Parathyroid adenoma (tissue), 2 donors: Measurements from ENCODE around the gene PNPLA3.

ENCODE experiments used
- H2AFZ ChIP-seq: fragments of 300-600 bp; sonication (generic); one replicate; pipeline ENCODE4 v1.7.0; 2017; ENCODE audit warnings: antibody characterized with exemption, mild to moderate bottlenecking
- H3K27ac ChIP-seq: fragments of 300-600 bp; sonication (generic); one replicate; pipeline ENCODE4 v1.7.0; 2017
- H3K27me3 ChIP-seq: fragments of 300-600 bp; sonication (generic); one replicate; pipeline ENCODE4 v1.7.0; 2017; ENCODE audit warnings: low read length; ENCODE audit not compliant: control insufficient read depth, insufficient read depth
- H3K36me3 ChIP-seq: fragments of 300-600 bp; sonication (generic); one replicate; pipeline ENCODE4 v1.7.0; 2017; ENCODE audit warnings: low read length; ENCODE audit not compliant: control insufficient read depth, insufficient read depth
- H3K4me1 ChIP-seq: fragments of 300-600 bp; sonication (generic); one replicate; pipeline ENCODE4 v1.7.0; 2017; ENCODE audit warnings: control low read depth
- H3K4me2 ChIP-seq: fragments of 300-600 bp; sonication (generic); one replicate; pipeline ENCODE4 v1.7.0; 2017; ENCODE audit warnings: low read length
- H3K4me3 ChIP-seq: fragments of 300-600 bp; sonication (generic); one replicate; pipeline ENCODE4 v1.7.0; 2017; ENCODE audit warnings: low read depth, low read length
- H3K79me2 ChIP-seq: fragments of 300-600 bp; sonication (generic); one replicate; pipeline ENCODE4 v1.7.0; 2017; ENCODE audit warnings: control low read depth
- H3K9ac ChIP-seq: fragments of 300-600 bp; sonication (generic); one replicate; pipeline ENCODE4 v1.7.0; 2017; ENCODE audit warnings: mild to moderate bottlenecking
- H3K9me3 ChIP-seq: fragments of 300-600 bp; sonication (generic); one replicate; pipeline ENCODE4 v1.7.0; 2017; ENCODE audit warnings: low read length; ENCODE audit not compliant: control insufficient read depth
- TF ChIP-seq, protein P1 (sequence below): fragments of 300-600 bp; sonication (generic); IDR thresholded peaks from one replicate; pipeline ENCODE4 v1.7.0; 2017; ENCODE audit warnings: antibody characterized with exemption, mild to moderate bottlenecking
- donor health status: primary hyperparathyroidism.

The PNPLA3 gene

DNA sequence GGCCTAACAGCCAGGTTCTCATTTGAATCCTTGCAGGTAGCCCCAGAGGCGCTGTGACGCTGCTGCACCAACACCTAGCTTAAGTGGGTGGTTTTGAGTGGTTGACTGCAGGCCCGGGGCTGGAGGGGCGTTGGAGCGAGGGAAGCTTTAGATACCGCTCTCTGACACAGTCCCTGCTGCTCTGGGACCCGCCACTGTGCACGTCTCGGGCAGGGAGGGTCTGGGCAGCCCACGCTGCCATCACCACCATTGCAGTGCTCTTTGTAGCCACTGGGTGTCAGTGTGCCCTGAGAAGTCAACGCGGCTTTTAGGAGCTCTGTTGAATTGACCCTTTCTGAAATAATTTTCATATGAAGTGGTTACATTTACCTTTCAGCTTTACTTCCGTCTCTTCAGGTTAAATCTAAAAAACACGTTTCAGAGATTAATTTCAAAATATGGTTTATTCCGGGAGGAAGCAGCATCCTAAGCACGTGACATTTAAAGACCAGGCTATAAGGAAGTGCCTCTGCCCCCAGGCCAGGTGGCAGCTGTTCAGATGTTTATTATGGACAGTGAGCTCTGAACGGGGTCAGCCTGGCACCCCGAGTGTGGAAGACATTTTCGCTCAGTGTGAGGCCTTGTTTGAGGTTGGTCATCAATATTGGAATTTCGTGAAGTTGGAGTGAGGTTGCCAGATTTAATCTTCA, 69.6 kb downstream of the PNPLA3 start:
- Histone ChIP-seq H3K4me3 (no peak overlapping the region), H3K4me1 (peaks cover 14% of the 10 kb centered on the region), H3K4me2 (peak overlapping the region; percentile 46), H3K27ac (peak overlapping the region; percentile 44), H3K27me3 (no peaks in the 10 kb centered on the region), H3K9ac (no peak overlapping the region), H2AFZ (no peak overlapping the region), H3K36me3 (no peaks in the 10 kb centered on the region), H3K79me2 (no peaks in the 10 kb centered on the region), H3K9me3 (no peaks in the 10 kb centered on the region)
- TF ChIP-seq, protein P1, sequence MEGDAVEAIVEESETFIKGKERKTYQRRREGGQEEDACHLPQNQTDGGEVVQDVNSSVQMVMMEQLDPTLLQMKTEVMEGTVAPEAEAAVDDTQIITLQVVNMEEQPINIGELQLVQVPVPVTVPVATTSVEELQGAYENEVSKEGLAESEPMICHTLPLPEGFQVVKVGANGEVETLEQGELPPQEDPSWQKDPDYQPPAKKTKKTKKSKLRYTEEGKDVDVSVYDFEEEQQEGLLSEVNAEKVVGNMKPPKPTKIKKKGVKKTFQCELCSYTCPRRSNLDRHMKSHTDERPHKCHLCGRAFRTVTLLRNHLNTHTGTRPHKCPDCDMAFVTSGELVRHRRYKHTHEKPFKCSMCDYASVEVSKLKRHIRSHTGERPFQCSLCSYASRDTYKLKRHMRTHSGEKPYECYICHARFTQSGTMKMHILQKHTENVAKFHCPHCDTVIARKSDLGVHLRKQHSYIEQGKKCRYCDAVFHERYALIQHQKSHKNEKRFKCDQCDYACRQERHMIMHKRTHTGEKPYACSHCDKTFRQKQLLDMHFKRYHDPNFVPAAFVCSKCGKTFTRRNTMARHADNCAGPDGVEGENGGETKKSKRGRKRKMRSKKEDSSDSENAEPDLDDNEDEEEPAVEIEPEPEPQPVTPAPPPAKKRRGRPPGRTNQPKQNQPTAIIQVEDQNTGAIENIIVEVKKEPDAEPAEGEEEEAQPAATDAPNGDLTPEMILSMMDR = peak; percentile 84

DNA sequence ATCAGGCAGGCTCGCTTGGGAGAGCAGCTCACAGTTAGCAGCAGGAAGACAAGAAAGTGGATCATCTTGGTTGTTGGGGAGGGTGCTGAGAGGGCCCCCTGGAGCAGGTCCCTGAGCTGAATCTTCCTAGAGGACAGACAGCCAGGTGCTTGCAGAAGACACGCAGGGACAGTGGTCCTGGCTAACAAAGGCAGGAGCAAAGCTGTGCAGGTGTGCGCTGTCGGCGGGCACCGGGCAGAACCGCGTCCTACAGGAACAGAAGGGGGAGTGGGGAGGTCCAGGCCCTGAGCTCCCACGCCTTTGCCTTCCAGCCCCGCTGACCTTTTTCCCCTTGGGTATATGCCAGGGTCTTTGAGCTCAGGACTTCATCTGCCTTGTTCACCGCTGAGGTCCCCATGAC, 70.4 kb downstream of the PNPLA3 start:
- Histone ChIP-seq H3K27me3 (no peaks in the 10 kb centered on the region), H3K36me3 (no peaks in the 10 kb centered on the region), H3K4me2 (no peak overlapping the region), H3K9me3 (no peaks in the 10 kb centered on the region), H3K4me1 (peaks cover 14% of the 10 kb centered on the region), H3K79me2 (no peaks in the 10 kb centered on the region), H3K9ac (no peak overlapping the region), H2AFZ (no peak overlapping the region), H3K27ac (no peak overlapping the region), H3K4me3 (no peak overlapping the region)
- TF ChIP-seq, protein P1 = no peak

- no peak overlapping the region for H3K9ac ChIP-seq
- TF ChIP-seq, protein P1 = no peak
- H3K4me1 ChIP-seq = peaks cover 14% of the 10 kb centered on the region
- no peak overlapping the region for H3K4me2 ChIP-seq
- H3K27me3 ChIP-seq = no peaks in the 10 kb centered on the region
- no peak overlapping the region for H3K4me3 ChIP-seq
- H3K79me2 ChIP-seq = no peaks in the 10 kb centered on the region
- H3K27ac ChIP-seq = no peak overlapping the region
- H3K36me3 ChIP-seq = no peaks in the 10 kb centered on the region
- no peak overlapping the region for H2AFZ ChIP-seq
- no peaks in the 10 kb centered on the region for H3K9me3 ChIP-seq
Measured at GRCh38 chr22:43994416-43994815, 70.8 kb downstream of the PNPLA3 start.

DNA sequence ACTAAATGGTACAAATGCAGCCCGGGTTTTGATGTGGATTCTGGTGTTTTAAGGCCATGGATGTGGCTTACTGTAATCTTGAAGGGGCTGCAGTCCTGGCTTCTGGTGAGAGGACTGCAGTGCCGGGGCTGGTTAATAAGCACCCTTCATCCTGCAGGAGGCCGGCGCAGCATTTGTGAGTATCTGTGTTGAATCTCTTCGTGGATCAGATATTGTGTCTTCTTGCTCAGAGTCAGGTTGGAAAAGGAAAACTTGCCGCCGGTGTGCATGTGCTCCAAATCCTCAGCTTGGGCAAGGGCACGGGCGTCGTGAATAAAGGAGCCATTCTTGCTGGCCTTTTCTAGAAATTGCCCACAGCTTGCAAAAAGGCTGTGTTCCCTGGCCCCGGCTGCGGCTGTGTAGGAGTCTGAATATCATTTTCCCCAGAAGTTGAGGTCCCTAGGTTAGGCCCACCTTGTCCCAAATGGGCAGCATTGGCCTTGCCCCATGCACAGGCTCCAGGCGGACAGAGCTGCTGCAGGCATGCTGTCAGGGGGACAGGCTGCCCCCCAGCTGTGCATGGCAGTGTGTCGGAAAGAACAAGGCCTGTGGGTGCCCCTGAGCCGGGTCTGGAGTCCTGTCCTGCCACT, 71.6 kb downstream of the PNPLA3 start:
- H3K79me2 ChIP-seq = no peaks in the 10 kb centered on the region
- no peak overlapping the region for H3K4me2 ChIP-seq
- TF ChIP-seq, protein P1 = no peak
- peaks cover 14% of the 10 kb centered on the region for H3K4me1 ChIP-seq
- no peaks in the 10 kb centered on the region for H3K9me3 ChIP-seq
- H3K9ac ChIP-seq = no peak overlapping the region
- H2AFZ ChIP-seq = no peak overlapping the region
- H3K4me3 ChIP-seq = no peak overlapping the region
- H3K36me3 ChIP-seq = no peaks in the 10 kb centered on the region
- H3K27ac ChIP-seq = no peak overlapping the region
- H3K27me3 ChIP-seq = no peaks in the 10 kb centered on the region

DNA sequence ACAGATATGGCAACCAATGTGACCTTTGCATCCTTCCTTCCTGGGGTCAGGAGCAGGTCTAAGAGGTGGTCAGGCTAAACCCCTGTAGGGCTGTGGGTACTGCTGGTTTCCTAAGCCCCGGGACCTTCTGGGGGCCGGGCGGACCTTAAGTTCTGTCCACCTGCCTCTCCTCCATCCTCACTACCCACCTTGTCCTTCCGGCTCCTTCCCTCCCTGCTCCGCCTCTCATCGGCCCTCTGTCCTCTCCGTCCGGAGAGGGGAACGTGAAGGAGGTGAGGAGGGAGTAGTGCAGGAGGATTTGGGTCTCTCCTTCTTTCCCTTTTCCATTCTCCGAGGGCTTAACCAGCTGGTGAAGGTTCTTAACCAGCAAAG, 72.2 kb downstream of the PNPLA3 start:
- no peak overlapping the region for H2AFZ ChIP-seq
- no peaks in the 10 kb centered on the region for H3K9me3 ChIP-seq
- peak overlapping the region; percentile 31 for H3K4me2 ChIP-seq
- H3K4me1 ChIP-seq = peaks cover 14% of the 10 kb centered on the region
- H3K9ac ChIP-seq = no peak overlapping the region
- TF ChIP-seq, protein P1 = no peak
- H3K27me3 ChIP-seq = no peaks in the 10 kb centered on the region
- H3K36me3 ChIP-seq = no peaks in the 10 kb centered on the region
- H3K4me3 ChIP-seq = no peak overlapping the region
- no peaks in the 10 kb centered on the region for H3K79me2 ChIP-seq
- no peak overlapping the region for H3K27ac ChIP-seq
